ENCODE measurements around the gene MORF4L1.
"Not testable (repeated sequence)": the region's sequence is repeated elsewhere in the genome, so short reads cannot be mapped to it uniquely, and the experiment has no call there.

Gene MORF4L1

DNA sequence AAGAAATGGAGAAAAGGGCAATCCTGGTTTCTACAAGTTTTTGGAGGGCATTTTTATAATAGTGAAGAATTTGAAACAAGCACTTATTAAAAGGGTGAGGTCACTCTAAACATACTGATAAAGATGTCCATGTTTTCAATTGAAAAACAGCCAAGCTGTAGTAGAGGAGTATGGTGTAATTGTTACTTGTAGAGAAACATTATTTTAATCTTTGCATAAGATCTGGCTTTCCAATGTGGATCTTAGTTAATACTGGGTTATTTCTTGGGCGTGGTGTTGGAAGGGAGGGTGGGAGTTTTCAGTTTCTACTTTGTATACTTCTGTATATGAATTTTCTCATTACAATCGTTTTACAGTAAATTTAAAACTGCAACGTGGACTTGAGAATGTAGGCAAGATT, 22.8 kb downstream of the MORF4L1 start:
- Histone ChIP-seq H3K27me3 (ENCODE audit: insufficient read depth, low read length, poor library complexity, severe bottlenecking) (no peaks in the 10 kb centered on the region), H3K36me3 (ENCODE audit: insufficient read depth, low read length) (peaks cover 95% of the 10 kb centered on the region), H3K79me2 (ENCODE audit: insufficient read depth, low read length) (peaks cover 34% of the 10 kb centered on the region; the same call in 1 of the 2 replicates)

DNA sequence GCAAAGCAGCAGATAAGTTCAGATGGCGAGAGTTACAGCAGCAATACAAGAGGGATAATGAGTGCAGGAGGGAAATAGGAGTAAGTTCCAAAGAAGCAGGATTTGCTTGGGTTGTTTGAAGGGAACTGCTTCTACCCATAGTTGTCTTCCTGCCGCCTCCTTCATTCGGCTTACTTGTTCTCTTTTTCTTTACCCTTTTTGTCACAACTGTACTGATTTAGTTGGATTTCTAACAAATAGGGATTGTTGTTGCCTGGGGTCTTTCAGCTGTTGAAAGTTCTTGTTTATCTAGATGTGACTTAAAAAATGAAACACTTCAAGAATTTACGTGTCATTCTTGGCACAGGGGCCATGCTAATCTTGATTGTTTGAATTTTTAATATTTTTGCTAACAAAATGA, 25.9 kb downstream of the MORF4L1 start:
- peaks cover 95% of the 10 kb centered on the region for H3K36me3 ChIP-seq (ENCODE audit: insufficient read depth, low read length)
- no peak overlapping the region for H2AFZ ChIP-seq (ENCODE audit: low read length)
- no peak overlapping the region for H3K4me3 ChIP-seq (ENCODE audit: low read length, poor library complexity, severe bottlenecking)
- H3F3A ChIP-seq (ENCODE audit: low read depth), result no peaks in the 10 kb centered on the region
- no peak overlapping the region for H3K4me2 ChIP-seq (ENCODE audit: low read depth, low read length, poor library complexity, severe bottlenecking)
- peaks cover 20% of the 10 kb centered on the region; the same call in 1 of the 2 replicates for H3K79me2 ChIP-seq (ENCODE audit: insufficient read depth, low read length)
- H3K4me1 ChIP-seq (ENCODE audit: insufficient read depth, low read length, poor library complexity, severe bottlenecking), result no peaks in the 10 kb centered on the region
- TF ChIP-seq EZH2phosphoT487 (IDR thresholded peaks at IDR 0.05; ENCODE audit: borderline replicate concordance) (no peak), CTCF (conservative IDR thresholded peaks at IDR 0.05; ENCODE audit: low read length) (no peak)
- peaks cover 62% of the 10 kb centered on the region for H4K20me1 ChIP-seq (ENCODE audit: insufficient read depth, low read length, poor library complexity, severe bottlenecking)
- H3K9me2 ChIP-seq (replicated peaks; ENCODE audit: low read depth, low read length), result no peaks in the 10 kb centered on the region
- H3K27me3 ChIP-seq (ENCODE audit: insufficient read depth, low read length, poor library complexity, severe bottlenecking), result no peaks in the 10 kb centered on the region
- H3K9ac ChIP-seq (ENCODE audit: low read depth, low read length, poor library complexity, severe bottlenecking), result no peak overlapping the region
- no peaks in the 10 kb centered on the region for H3K9me3 ChIP-seq (ENCODE audit: insufficient read depth, low read depth, low read length)

More for the DNA sequence above, 22.8 kb downstream of the MORF4L1 start:
- H2AFZ ChIP-seq (ENCODE audit: low read length), result no peak overlapping the region
- H4K20me1 ChIP-seq (ENCODE audit: insufficient read depth, low read length, poor library complexity, severe bottlenecking), result peaks cover 82% of the 10 kb centered on the region
- no peak overlapping the region for H3K4me2 ChIP-seq (ENCODE audit: low read depth, low read length, poor library complexity, severe bottlenecking)
- H3K4me3 ChIP-seq (ENCODE audit: low read length, poor library complexity, severe bottlenecking), result no peak overlapping the region
- no peaks in the 10 kb centered on the region for H3K9me3 ChIP-seq (ENCODE audit: insufficient read depth, low read depth, low read length)
- TF ChIP-seq CTCF (conservative IDR thresholded peaks at IDR 0.05; ENCODE audit: low read length), result no peak
- TF ChIP-seq EZH2phosphoT487 (IDR thresholded peaks at IDR 0.05; ENCODE audit: borderline replicate concordance), result no peak
- no peaks in the 10 kb centered on the region for H3K9me2 ChIP-seq (replicated peaks; ENCODE audit: low read depth, low read length)
- no peak overlapping the region for H3K9ac ChIP-seq (ENCODE audit: low read depth, low read length, poor library complexity, severe bottlenecking)
- H3K4me1 ChIP-seq (ENCODE audit: insufficient read depth, low read length, poor library complexity, severe bottlenecking), result no peaks in the 10 kb centered on the region
- no peaks in the 10 kb centered on the region for H3F3A ChIP-seq (ENCODE audit: low read depth)

DNA sequence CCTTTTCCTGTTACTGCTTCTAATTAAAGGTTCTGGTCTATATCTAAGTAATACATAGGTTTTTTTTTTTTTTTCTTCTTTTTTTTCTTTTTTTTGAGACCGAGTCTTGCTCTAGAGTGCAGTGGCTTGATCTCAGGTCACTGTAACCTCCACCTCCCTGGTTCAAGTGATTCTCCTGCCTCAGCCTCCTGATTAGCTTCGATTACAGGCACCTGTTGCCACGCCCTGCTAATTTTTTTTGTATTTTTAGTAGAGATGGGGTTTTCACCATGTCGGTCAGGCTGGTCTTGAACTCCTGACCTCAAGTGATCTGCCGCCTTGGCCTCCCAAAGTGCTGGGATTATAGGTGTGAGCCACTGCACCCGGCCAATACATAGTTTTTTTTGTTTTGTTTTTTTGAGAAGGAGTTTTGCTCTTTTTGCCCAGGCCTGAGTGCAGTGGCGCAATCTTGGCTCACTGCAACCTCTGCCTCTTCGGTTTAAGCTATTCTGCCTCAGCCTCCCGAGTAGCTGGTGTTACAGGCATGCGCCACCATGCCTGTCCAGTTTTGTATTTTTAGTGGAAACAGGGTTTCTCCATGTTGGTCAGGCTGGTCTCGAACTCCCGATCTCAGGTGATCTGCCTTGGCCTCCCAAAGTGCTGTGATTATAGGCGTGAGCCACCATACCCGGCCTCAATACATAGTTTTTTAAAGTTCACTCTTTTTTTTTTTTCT, 28.3 kb downstream of the MORF4L1 start:
- H3K9me2 ChIP-seq (replicated peaks; ENCODE audit: low read depth, low read length); H3K4me3 ChIP-seq (ENCODE audit: low read length, poor library complexity, severe bottlenecking); H2AFZ ChIP-seq (ENCODE audit: low read length); H3F3A ChIP-seq (ENCODE audit: low read depth); H3K9ac ChIP-seq (ENCODE audit: low read depth, low read length, poor library complexity, severe bottlenecking); H3K27me3 ChIP-seq (ENCODE audit: insufficient read depth, low read length, poor library complexity, severe bottlenecking); H3K9me3 ChIP-seq (ENCODE audit: insufficient read depth, low read depth, low read length); H3K4me2 ChIP-seq (ENCODE audit: low read depth, low read length, poor library complexity, severe bottlenecking); H3K4me1 ChIP-seq (ENCODE audit: insufficient read depth, low read length, poor library complexity, severe bottlenecking): not testable (repeated sequence)
- H3K36me3 ChIP-seq (ENCODE audit: insufficient read depth, low read length), result peaks cover 95% of the 10 kb centered on the region
- H4K20me1 ChIP-seq (ENCODE audit: insufficient read depth, low read length, poor library complexity, severe bottlenecking), result peaks cover 39% of the 10 kb centered on the region
- H3K79me2 ChIP-seq (ENCODE audit: insufficient read depth, low read length), result peaks cover 20% of the 10 kb centered on the region; the same call in 1 of the 2 replicates

GRCh38 chr15:78902281-78903032, 29.8 kb downstream of the MORF4L1 start:
- H3F3A ChIP-seq (ENCODE audit: low read depth); H3K9me3 ChIP-seq (ENCODE audit: insufficient read depth, low read depth, low read length); H2AFZ ChIP-seq (ENCODE audit: low read length); H3K27me3 ChIP-seq (ENCODE audit: insufficient read depth, low read length, poor library complexity, severe bottlenecking); H3K4me3 ChIP-seq (ENCODE audit: low read length, poor library complexity, severe bottlenecking); H3K9ac ChIP-seq (ENCODE audit: low read depth, low read length, poor library complexity, severe bottlenecking); H3K9me2 ChIP-seq (replicated peaks; ENCODE audit: low read depth, low read length); H3K4me1 ChIP-seq (ENCODE audit: insufficient read depth, low read length, poor library complexity, severe bottlenecking); H3K4me2 ChIP-seq (ENCODE audit: low read depth, low read length, poor library complexity, severe bottlenecking): not testable (repeated sequence)
- peaks cover 98% of the 10 kb centered on the region for H3K36me3 ChIP-seq (ENCODE audit: insufficient read depth, low read length)
- peaks cover 20% of the 10 kb centered on the region; the same call in 1 of the 2 replicates for H3K79me2 ChIP-seq (ENCODE audit: insufficient read depth, low read length)
- H4K20me1 ChIP-seq (ENCODE audit: insufficient read depth, low read length, poor library complexity, severe bottlenecking), result peaks cover 36% of the 10 kb centered on the region
